NCI-H2107 (cell line): Measurements from ENCODE around the gene BTG3.
A peak's percentile ranks its signal among the peaks of the same experiment; 100 is the strongest.

Source experiments
- DNase-seq: peaks from one replicate; lab custom pipeline; 2025; lab: John Stamatoyannopoulos, UW

Gene BTG3

GRCh38 chr21:17612565-17613241, at the start of gene BTG3:
TSS of gene BTG3 (minus strand) at chr21:17612901. CDS start at chr21:17609144, 3,757 bp downstream.
- peak; percentile 67 for DNase-seq

GRCh38 chr21:17660862-17661261, 48.2 kb upstream of the BTG3 start:
- DNase-seq: no peak

GRCh38 chr21:17660452-17660851, 47.8 kb upstream of the BTG3 start:
- DNase-seq: no peak

GRCh38 chr21:17658931-17659330, 46.2 kb upstream of the BTG3 start:
- no peak for DNase-seq

- no peak for DNase-seq
Measured at GRCh38 chr21:17651526-17651925, 38.8 kb upstream of the BTG3 start.

- peak; percentile 29 for DNase-seq
Measured at GRCh38 chr21:17650292-17650691, 37.6 kb upstream of the BTG3 start.

- no peak for DNase-seq
Measured at GRCh38 chr21:17646790-17647189, 34.1 kb upstream of the BTG3 start.

GRCh38 chr21:17644186-17644585, 31.5 kb upstream of the BTG3 start:
- DNase-seq: no peak

GRCh38 chr21:17640821-17641220, 28.1 kb upstream of the BTG3 start:
- DNase-seq: no peak

GRCh38 chr21:17636711-17637110, 24.0 kb upstream of the BTG3 start:
- no peak for DNase-seq

GRCh38 chr21:17631195-17631594, 18.5 kb upstream of the BTG3 start:
- no peak for DNase-seq

GRCh38 chr21:17622018-17622417, 9.3 kb upstream of the BTG3 start:
- DNase-seq: no peak

GRCh38 chr21:17616831-17617230, 4.1 kb upstream of the BTG3 start:
- DNase-seq: no peak

- no peak for DNase-seq
Measured at GRCh38 chr21:17613242-17613676, 558 bp upstream of the BTG3 start.

GRCh38 chr21:17612023-17612564, 607 bp downstream of the BTG3 start:
- peak; percentile 29 for DNase-seq

GRCh38 chr21:17611414-17612022, 1.2 kb downstream of the BTG3 start:
- DNase-seq: peak; percentile 76

- DNase-seq: no peak
Measured at GRCh38 chr21:17610911-17611310, 1.8 kb downstream of the BTG3 start.

- no peak for DNase-seq
Measured at GRCh38 chr21:17609681-17610080, 3.0 kb downstream of the BTG3 start.

GRCh38 chr21:17607684-17608083, 5.0 kb downstream of the BTG3 start:
- DNase-seq: no peak

GRCh38 chr21:17602874-17603273, 9.8 kb downstream of the BTG3 start:
- DNase-seq: no peak

- no peak for DNase-seq
Measured at GRCh38 chr21:17598437-17598836, 14.3 kb downstream of the BTG3 start.

- no peak for DNase-seq
Measured at GRCh38 chr21:17597680-17598079, 15.0 kb downstream of the BTG3 start.

GRCh38 chr21:17590430-17590829, 22.3 kb downstream of the BTG3 start:
- DNase-seq: no peak
